Stimulated activated CD8-positive, alpha-beta memory T cell treated with anti-CD3 and anti-CD28 coated beads, Interleukin-15, amount 100 ng/mL, for 4 hours (primary cell): ENCODE measurements around the gene IDNK.

ENCODE experiments used
- DNase-seq, 2 donors: peaks; one replicate each; pipeline ENCODE4 v3.0.0-alpha.2; 2020; ENCODE audit warnings: low read depth in 2 of 2

The IDNK gene

DNA sequence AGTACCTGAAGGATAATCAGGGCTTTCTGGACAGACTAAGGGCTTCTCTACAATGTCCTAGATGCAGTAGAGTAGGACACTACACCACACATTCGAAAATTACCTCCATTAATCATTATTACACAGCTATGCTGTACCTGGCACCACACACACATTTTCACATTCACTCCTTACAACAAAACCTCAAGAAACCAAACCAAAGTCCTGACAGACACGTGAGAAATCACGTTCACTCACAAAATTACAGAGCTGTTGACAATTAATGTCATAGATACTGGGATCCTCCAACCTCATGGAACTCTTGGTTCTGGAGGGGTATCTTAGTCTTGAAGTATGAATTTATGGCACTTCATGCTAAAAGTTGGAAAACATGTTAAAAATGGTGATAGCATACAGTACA is 68.5 kb downstream of the IDNK start:
- DNase-seq: no peak
